ENCODE results near the gene ZDHHC20. TPM values are rescaled to one million over a fixed set of nuclear protein-coding genes. Genes with fewer than 3 reads are reported as not detected.

ZDHHC20 gene
- total and polyA plus RNA-seq, 10 of the 15 experiments (the other 5 are each of a cell fraction or from before 2014, with no cell fraction given): 8.6 to 57.8 (median 41.7) TPM

DNA sequence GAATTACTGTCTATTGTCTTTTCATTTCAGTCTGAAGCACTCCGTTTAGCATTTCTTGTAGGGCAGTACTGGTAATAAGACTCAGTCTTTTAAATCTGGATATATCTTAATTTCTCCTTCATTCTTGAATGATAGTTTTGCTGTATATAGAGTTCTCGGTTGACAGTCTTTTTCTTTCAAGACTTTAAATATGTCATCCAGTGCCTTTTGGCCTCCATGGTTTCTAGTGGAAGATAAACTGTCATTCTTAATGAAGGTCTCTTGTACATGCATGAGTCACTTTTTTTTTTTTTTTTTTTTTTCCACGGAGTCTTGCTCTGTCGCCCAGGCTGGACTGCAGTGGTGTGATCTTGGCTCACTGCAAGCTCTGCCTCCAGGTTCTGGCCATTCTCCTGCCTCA lies 27.2 kb upstream of the ZDHHC20 start:
- no TSS peak for BruUV-seq (replicated peaks)
- no peak for FAIRE-seq
- CTCF ChIA-PET: interaction anchor here (1.0 kb wide), 1 partner anchor 189 kb away, joined by 3 read pairs; no protein-coding TSS in a partner anchor

DNA sequence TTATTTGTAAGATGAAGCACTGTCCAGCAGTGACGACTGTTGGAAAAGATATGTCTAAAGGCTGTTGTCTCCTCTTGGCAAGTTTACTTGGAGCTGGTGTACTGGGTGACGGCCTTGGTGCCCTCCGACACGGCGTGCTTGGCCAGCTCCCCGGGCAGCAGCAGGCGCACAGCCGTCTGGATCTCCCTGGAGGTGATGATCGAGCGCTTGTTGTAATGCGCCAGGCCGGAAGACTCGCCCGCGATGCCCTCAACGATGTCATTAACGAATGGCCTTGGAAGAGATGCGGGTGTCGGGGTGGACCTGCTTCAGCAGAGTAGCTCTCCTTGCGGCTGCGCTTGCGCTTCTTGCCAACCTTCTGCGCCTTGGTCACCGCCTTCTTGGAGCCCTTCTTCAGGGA lies 24.6 kb upstream of the ZDHHC20 start:
- no TSS peak for BruUV-seq (replicated peaks)
- H2AFZ ChIP-seq (ENCODE audit: control insufficient read depth, low read depth, low read length): no peak overlapping the region
- H3K9ac ChIP-seq (ENCODE audit: control insufficient read depth, insufficient read depth, low read length): no peak overlapping the region
- no peaks in the 10 kb centered on the region for H4K20me1 ChIP-seq (ENCODE audit: control insufficient read depth, insufficient read depth)
- H3K4me2 ChIP-seq (ENCODE audit: control insufficient read depth, insufficient read depth): no peak overlapping the region
- intact Hi-C loops (cut with micrococcal nuclease; ENCODE audit: unreplicated experiment) (no loop called here), in situ Hi-C loops (cut with MboI) (no loop called here)
- RAD21 ChIA-PET (ENCODE audit: unreplicated experiment): no interaction called here
- no peak for FAIRE-seq
- no peak for ATAC-seq
- SMC1A ChIA-PET (ENCODE audit: uncharacterized antibody, unreplicated experiment): no interaction called here
- H3K27ac ChIP-seq (ENCODE audit: control insufficient read depth, insufficient read depth): no peak overlapping the region
- DNase-seq (ENCODE audit: low read depth, low spot score): no peak
- no peaks in the 10 kb centered on the region for H3K27me3 ChIP-seq (replicated peaks in 1 of 2; ENCODE audit: control insufficient read depth in 2 of 2, insufficient read depth in 2 of 2, low read length in 1 of 2)
- H3K4me3 ChIP-seq: no peak overlapping the region
- H3K9me3 ChIP-seq (replicated peaks; ENCODE audit: control insufficient read depth, insufficient read depth, low read length): peaks cover 4% of the 10 kb centered on the region; the same call in 1 of the 3 replicates
- CTCF ChIA-PET: no interaction called here
- POLR2A ChIA-PET: no interaction called here
- no peaks in the 10 kb centered on the region for H3K36me3 ChIP-seq (ENCODE audit: control insufficient read depth in 2 of 2, insufficient read depth in 2 of 2, low read length in 1 of 2)
- TF ChIP-seq RB1 (IDR thresholded peaks at IDR 0.05; ENCODE audit: borderline replicate concordance): no peak
- TF ChIP-seq POU2F2 (IDR thresholded peaks at IDR 0.05; ENCODE audit: borderline replicate concordance, low read depth, low read length): no peak
- TF ChIP-seq CHD4 (IDR thresholded peaks at IDR 0.05): no peak
- no peak for TF ChIP-seq GATAD2B (conservative IDR thresholded peaks at IDR 0.05; ENCODE audit: low read depth)
- TF ChIP-seq NRF1 (conservative IDR thresholded peaks at IDR 0.05; ENCODE audit: low read depth, low read length): no peak
- TF ChIP-seq CEBPB (IDR thresholded peaks at IDR 0.05; ENCODE audit: borderline replicate concordance in 1 of 2, low read depth in 2 of 2, low read length in 2 of 2): no peak
- no peaks in the 10 kb centered on the region for H3K79me2 ChIP-seq (ENCODE audit: control insufficient read depth, insufficient read depth, low read length)
- 94% methylated on average over 24 of the region's 24 CpGs for WGBS (ENCODE audit: insufficient coverage, insufficient replicate concordance, low lambda C conversion rate, missing lambda C conversion rate)
- no peaks in the 10 kb centered on the region for H3K4me1 ChIP-seq (ENCODE audit: control insufficient read depth, insufficient read depth, low read length)

More for the DNA sequence above, 27.2 kb upstream of the ZDHHC20 start:
- SMC1A ChIA-PET (ENCODE audit: uncharacterized antibody, unreplicated experiment): interaction anchor here (1.1 kb wide), 1 partner anchor 11 kb away, joined by 3 read pairs; no protein-coding TSS in a partner anchor
- no peak overlapping the region for H3K4me2 ChIP-seq (ENCODE audit: control insufficient read depth, insufficient read depth)
- H3K36me3 ChIP-seq (ENCODE audit: control insufficient read depth in 2 of 2, insufficient read depth in 2 of 2, low read length in 1 of 2): peaks cover 0 to 2% of the 10 kb centered on the region in 2 experiments; a peak in 2 of 4 replicates
- DNase-seq (ENCODE audit: low read depth, low spot score): no peak
- no peak overlapping the region for H3K4me3 ChIP-seq
- no peaks in the 10 kb centered on the region for H3K4me1 ChIP-seq (ENCODE audit: control insufficient read depth, insufficient read depth, low read length)
- no peak for ATAC-seq
- no peak overlapping the region for H3K9ac ChIP-seq (ENCODE audit: control insufficient read depth, insufficient read depth, low read length)
- peaks cover 4% of the 10 kb centered on the region; the same call in 1 of the 3 replicates for H3K9me3 ChIP-seq (replicated peaks; ENCODE audit: control insufficient read depth, insufficient read depth, low read length)
- intact Hi-C loops (cut with micrococcal nuclease; ENCODE audit: unreplicated experiment) (no loop called here), in situ Hi-C loops (cut with MboI) (no loop called here)
- H3K27ac ChIP-seq (ENCODE audit: control insufficient read depth, insufficient read depth): no peak overlapping the region
- H2AFZ ChIP-seq (ENCODE audit: control insufficient read depth, low read depth, low read length): no peak overlapping the region
- RAD21 ChIA-PET (ENCODE audit: unreplicated experiment): no interaction called here
- 75% methylated on average over 3 of the region's 4 CpGs for WGBS (ENCODE audit: insufficient coverage, insufficient replicate concordance, low lambda C conversion rate, missing lambda C conversion rate)
- POLR2A ChIA-PET: no interaction called here
- H3K79me2 ChIP-seq (ENCODE audit: control insufficient read depth, insufficient read depth, low read length): no peaks in the 10 kb centered on the region
- H3K27me3 ChIP-seq (replicated peaks in 1 of 2; ENCODE audit: control insufficient read depth in 2 of 2, insufficient read depth in 2 of 2, low read length in 1 of 2): no peaks in the 10 kb centered on the region
- no peaks in the 10 kb centered on the region for H4K20me1 ChIP-seq (ENCODE audit: control insufficient read depth, insufficient read depth)
- TF ChIP-seq ZBED1 (IDR thresholded peaks at IDR 0.05; ENCODE audit: borderline replicate concordance) (no peak), PAX5 (IDR thresholded peaks at IDR 0.05; ENCODE audit: borderline replicate concordance, low read depth, low read length) (no peak), WRNIP1 (IDR thresholded peaks at IDR 0.05; ENCODE audit: borderline replicate concordance, low read depth, low read length) (no peak), CBX5 (IDR thresholded peaks at IDR 0.05; ENCODE audit: low read depth) (peak; percentile 61; the same call in 1 of the 2 replicates)
